Naive thymus-derived CD4-positive, alpha-beta T cell (primary cell): ENCODE results near the gene WBP1L. TPM values are rescaled to one million over a fixed set of nuclear protein-coding genes. Genes with fewer than 3 reads are reported as not detected.

ENCODE experiments used
- ATAC-seq: fragments of 150-1000 bp; cut with Tn5 transposase; 2 replicates; pipeline ENCODE4 v1.10.0; 2021; ENCODE audit warnings: mild to moderate bottlenecking, moderate library complexity
- CTCF ChIA-PET: fragments of 350-600 bp; sonication (Branson Sonifier 250); formaldehyde crosslinking; loops from one replicate; lab custom pipeline; 2021; ENCODE audit warnings: antibody characterized with exemption; lab: Charles Lee
- POLR2A ChIA-PET: fragments of 350-600 bp; sonication (Branson Sonifier 250); formaldehyde crosslinking; loops from one replicate; lab custom pipeline; 2021; ENCODE audit warnings: antibody characterized with exemption, inconsistent platforms; lab: Charles Lee
- DNase-seq, 9 donors: peaks; one replicate each; pipeline versions ENCODE4 v3.0.0 to v3.0.0-alpha.2; 2020 to 2022; ENCODE audit warnings: mixed read lengths in 1 of 9
- H3K27ac ChIP-seq: one replicate; pipeline ENCODE4 v1.7.0; 2013; ENCODE audit warnings: mild to moderate bottlenecking, low read depth, low read length, moderate library complexity
- H3K27me3 ChIP-seq, 2 donors: one replicate each; pipeline ENCODE4 v1.7.0; 2013; ENCODE audit warnings: low read length in 2 of 2, mild to moderate bottlenecking in 2 of 2, moderate library complexity in 2 of 2; ENCODE audit not compliant: control insufficient read depth in 2 of 2, insufficient read depth in 2 of 2
- H3K36me3 ChIP-seq, 3 experiments: 1 replicate in 2 of 3; 2 replicates in 1 of 3; pipeline ENCODE4 v1.7.0; 2013; ENCODE audit warnings: low read length in 3 of 3, mild to moderate bottlenecking in 3 of 3, moderate library complexity in 1 of 3; ENCODE audit not compliant: insufficient read depth in 3 of 3, control insufficient read depth in 2 of 3
- H3K4me1 ChIP-seq, 2 donors: one replicate each; pipeline ENCODE4 v1.7.0; 2013; ENCODE audit warnings: low read length in 2 of 2, mild to moderate bottlenecking in 2 of 2, moderate library complexity in 1 of 2; ENCODE audit not compliant: control insufficient read depth in 2 of 2, insufficient read depth in 2 of 2
- H3K4me3 ChIP-seq: 2 replicates; pipeline ENCODE4 v1.7.0; 2013; ENCODE audit warnings: mild to moderate bottlenecking, low read length
- H3K9me3 ChIP-seq, 3 experiments: 1 replicate in 2 of 3; 2 replicates in 1 of 3; pipeline ENCODE4 v1.7.0; 2013; ENCODE audit warnings: low read length in 3 of 3; ENCODE audit not compliant: control insufficient read depth in 2 of 3
- H3K27ac Mint-ChIP-seq, 9 donors: one replicate each; pipeline ENCODE4 v1.8.0; 2020 to 2022; ENCODE audit warnings: mixed read lengths in 9 of 9, mild to moderate bottlenecking in 8 of 9, moderate library complexity in 5 of 9, inconsistent platforms in 2 of 9
- H3K27me3 Mint-ChIP-seq, 5 donors: one replicate each; pipeline ENCODE4 v1.8.0; 2021 to 2022; ENCODE audit warnings: mixed read lengths in 5 of 5, mild to moderate bottlenecking in 1 of 5
- H3K36me3 Mint-ChIP-seq, 5 donors: one replicate each; pipeline ENCODE4 v1.8.0; 2020 to 2022; ENCODE audit warnings: mixed read lengths in 5 of 5, mild to moderate bottlenecking in 3 of 5, inconsistent platforms in 1 of 5
- H3K4me1 Mint-ChIP-seq, 7 donors: one replicate each; pipeline ENCODE4 v1.8.0; 2020 to 2022; ENCODE audit warnings: mixed read lengths in 7 of 7, mild to moderate bottlenecking in 3 of 7, inconsistent platforms in 1 of 7
- H3K4me3 Mint-ChIP-seq, 10 donors: one replicate each; pipeline ENCODE4 v1.8.0; 2020 to 2022; ENCODE audit warnings: mild to moderate bottlenecking in 10 of 10, mixed read lengths in 10 of 10, moderate library complexity in 6 of 10, inconsistent platforms in 2 of 10
- H3K9me3 Mint-ChIP-seq, 11 donors: one replicate each; pipeline ENCODE4 v1.8.0; 2020 to 2022; ENCODE audit warnings: mixed read lengths in 11 of 11, mild to moderate bottlenecking in 4 of 11, inconsistent platforms in 1 of 11, moderate library complexity in 1 of 11
- intact Hi-C, 2 donors: fragments of 100-400 bp; cut with micrococcal nuclease; formaldehyde crosslinking; loops; one replicate each; pipeline ENCODE4 v1.15.1; 2023
- polyA plus RNA-seq, 2 donors: library from polyadenylated mRNA; unstranded; fragments of 300-500 nt; fragmentation: Illumina TruSeq; gene quantifications; one replicate each; pipeline ENCODE4 v1.2.3, GENCODE V29; 2021
- total RNA-seq, 6 experiments: library from RNA in 5 of 6; stranded (reverse) in 5 of 6; gene quantifications; 1 replicate in 5 of 6; 2 replicates in 1 of 6; pipeline ENCODE4 v1.2.3 and lab custom pipeline; 2021 to 2026

WBP1L gene
- total and polyA plus RNA-seq, 7 experiments from 2014 or later: 19.4 to 37.9 (median 30.3) TPM

DNA sequence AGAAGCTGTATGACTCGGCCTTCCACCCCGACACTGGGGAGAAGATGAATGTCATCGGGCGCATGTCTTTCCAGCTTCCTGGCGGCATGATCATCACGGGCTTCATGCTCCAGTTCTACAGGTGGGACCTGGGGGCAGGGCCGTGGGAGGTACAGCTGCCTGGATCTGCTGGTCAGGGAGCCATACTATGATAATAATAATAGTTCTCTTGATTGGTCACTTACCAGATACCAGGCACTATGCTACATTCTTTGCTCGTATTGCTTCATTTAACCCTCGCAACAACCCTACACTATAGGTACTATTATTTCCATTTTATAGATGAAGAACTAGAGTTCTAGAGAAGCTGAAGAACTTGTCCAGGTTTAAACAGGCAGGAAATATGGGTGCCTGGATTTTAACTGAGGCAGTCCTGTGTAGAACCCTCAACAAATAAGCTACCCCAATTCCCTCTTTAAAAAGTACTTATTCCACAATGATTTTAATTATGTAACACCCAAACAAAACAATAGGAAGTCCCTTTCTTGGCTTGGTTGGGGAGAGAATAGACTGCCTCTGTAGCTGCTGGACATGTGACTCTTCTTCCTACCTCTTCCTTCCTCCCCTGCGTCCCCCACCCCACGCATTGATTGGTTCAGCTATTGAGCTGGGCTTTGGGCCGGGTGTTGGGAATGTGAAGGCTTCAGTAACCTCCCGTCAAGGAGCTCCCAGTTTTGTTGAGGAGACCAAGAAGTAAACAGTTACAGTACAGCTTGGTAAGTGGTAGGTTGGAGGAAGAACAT is 16.5 kb upstream of the WBP1L start:
- peaks cover 0 to 4% (median 0%) of the 10 kb centered on the region in 11 donors for H3K9me3 Mint-ChIP-seq
- DNase-seq (no peak), ATAC-seq (no peak)
- POLR2A ChIA-PET: interaction anchor here (0.6 kb wide), 1 partner anchor 221 kb away, joined by 3 read pairs; no protein-coding TSS in a partner anchor
- Histone ChIP-seq H3K4me3 (no peak overlapping the region), H3K9me3 (no peaks in the 10 kb centered on the region), H3K36me3 (peaks cover 0 to 56% (median 6%) of the 10 kb centered on the region in 3 experiments), H3K27ac (no peak overlapping the region), H3K27me3 (no peaks in the 10 kb centered on the region), H3K4me1 (no peaks in the 10 kb centered on the region)
- intact Hi-C loops: loop anchor here in 1 of 2 donors (5.0 kb wide), 1 partner anchor 340 kb away; no protein-coding TSS in a partner anchor
- H3K4me1 Mint-ChIP-seq: peaks cover 4 to 16% (median 9%) of the 10 kb centered on the region in 7 donors
- H3K4me3 Mint-ChIP-seq: no peak overlapping the region
- CTCF ChIA-PET: no interaction called here
- H3K36me3 Mint-ChIP-seq: peaks cover 5 to 31% (median 10%) of the 10 kb centered on the region in 5 donors
- no peaks in the 10 kb centered on the region for H3K27me3 Mint-ChIP-seq
- peak overlapping the region in 1 of 9 donors; percentile 83 for H3K27ac Mint-ChIP-seq

GRCh38 chr10:102729029-102730026 is 14.4 kb upstream of the WBP1L start:
- peak in 7 of 9 donors; percentile 19 to 63 (median 36) for DNase-seq
- Mint-ChIP-seq H3K4me1 (peaks cover 0 to 16% (median 7%) of the 10 kb centered on the region in 7 donors), H3K9me3 (peaks cover 0 to under 1% (median 0%) of the 10 kb centered on the region in 11 donors), H3K27ac (peak overlapping the region in 6 of 9 donors; percentile 1 to 65 (median 56)), H3K4me3 (no peak overlapping the region), H3K27me3 (no peaks in the 10 kb centered on the region), H3K36me3 (peaks cover under 1 to 29% (median 6%) of the 10 kb centered on the region in 5 donors)
- Histone ChIP-seq H3K4me3 (no peak overlapping the region), H3K4me1 (no peaks in the 10 kb centered on the region), H3K27ac (peak overlapping the region; percentile 23), H3K36me3 (peaks cover 0 to 68% (median 9%) of the 10 kb centered on the region in 3 experiments), H3K9me3 (no peaks in the 10 kb centered on the region), H3K27me3 (no peaks in the 10 kb centered on the region)
- ChIA-PET POLR2A (no interaction called here), CTCF (no interaction called here)
- intact Hi-C loops: loop anchor here in 1 of 2 donors (1.0 to 5.0 kb wide), 3 partner anchors 106 to 338 kb away; no protein-coding TSS in a partner anchor
- ATAC-seq: peak; percentile 92

DNA sequence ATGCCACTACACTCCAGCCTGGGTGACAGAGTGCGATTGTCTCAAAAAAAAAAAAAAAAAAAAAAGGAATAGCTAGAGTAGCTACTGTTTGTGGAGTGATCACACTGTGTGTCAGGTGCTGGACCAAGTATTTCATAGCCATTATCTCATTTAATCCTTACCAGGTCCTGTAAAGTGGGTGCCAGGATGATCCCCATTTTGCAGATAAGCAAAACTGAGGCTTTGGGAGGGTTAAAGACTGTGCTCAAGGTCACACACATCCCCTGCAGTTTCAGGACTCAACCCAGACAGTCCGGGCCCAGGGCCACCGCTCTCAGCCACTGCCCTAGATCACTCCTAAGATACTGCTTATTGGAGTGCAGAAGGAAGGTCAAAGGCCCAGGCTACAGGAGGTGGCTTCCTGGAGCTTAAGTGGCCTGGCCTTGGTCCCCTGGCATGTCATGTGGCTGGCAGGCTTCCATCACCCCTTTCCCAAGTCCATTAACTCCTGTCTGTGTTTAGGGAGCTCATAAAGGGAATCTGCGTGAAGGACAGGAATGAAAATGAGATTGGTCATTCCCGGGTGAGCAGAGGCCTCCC is 12.4 kb upstream of the WBP1L start:
- H3K27ac ChIP-seq: no peak overlapping the region
- no peaks in the 10 kb centered on the region for H3K4me1 ChIP-seq
- ATAC-seq: no peak
- POLR2A ChIA-PET: no interaction called here
- no peaks in the 10 kb centered on the region for H3K27me3 ChIP-seq
- peaks cover 0 to 14% (median 4%) of the 10 kb centered on the region in 7 donors for H3K4me1 Mint-ChIP-seq
- CTCF ChIA-PET: interaction anchor here (0.6 to 0.8 kb wide), 2 partner anchors 43 to 463 kb away, joined by 3 to 4 read pairs; no protein-coding TSS in a partner anchor
- H3K36me3 Mint-ChIP-seq: peaks cover 0 to 28% (median 5%) of the 10 kb centered on the region in 5 donors
- no peaks in the 10 kb centered on the region for H3K27me3 Mint-ChIP-seq
- H3K9me3 ChIP-seq: no peaks in the 10 kb centered on the region
- no peak for DNase-seq
- H3K27ac Mint-ChIP-seq: no peak overlapping the region
- no peaks in the 10 kb centered on the region for H3K9me3 Mint-ChIP-seq
- peaks cover 0 to 72% (median 10%) of the 10 kb centered on the region in 3 experiments for H3K36me3 ChIP-seq
- H3K4me3 ChIP-seq: no peak overlapping the region
- intact Hi-C loops: no loop called here
- no peak overlapping the region for H3K4me3 Mint-ChIP-seq

- H3K27me3 ChIP-seq: no peaks in the 10 kb centered on the region
- H3K4me1 ChIP-seq: no peaks in the 10 kb centered on the region
- peaks cover 0 to 17% (median 5%) of the 10 kb centered on the region in 5 donors for H3K36me3 Mint-ChIP-seq
- no peaks in the 10 kb centered on the region for H3K9me3 ChIP-seq
- DNase-seq: no peak
- H3K4me3 Mint-ChIP-seq: no peak overlapping the region
- ATAC-seq: no peak
- ChIA-PET POLR2A (no interaction called here), CTCF (no interaction called here)
- H3K4me3 ChIP-seq: no peak overlapping the region
- peak overlapping the region in 1 of 9 donors; percentile 72 for H3K27ac Mint-ChIP-seq
- peaks cover 0 to 64% (median 9%) of the 10 kb centered on the region in 3 experiments for H3K36me3 ChIP-seq
- peaks cover 0 to 11% (median 4%) of the 10 kb centered on the region in 7 donors for H3K4me1 Mint-ChIP-seq
- no peak overlapping the region for H3K27ac ChIP-seq
- no peaks in the 10 kb centered on the region for H3K27me3 Mint-ChIP-seq
- intact Hi-C loops: no loop called here
- H3K9me3 Mint-ChIP-seq: no peaks in the 10 kb centered on the region
These were observed 11.1 kb upstream of the WBP1L start for GRCh38 chr10:102732661-102733060.

GRCh38 chr10:102735065-102735562 is 8.6 kb upstream of the WBP1L start:
- DNase-seq: no peak
- no peaks in the 10 kb centered on the region for H3K9me3 ChIP-seq
- H3K36me3 Mint-ChIP-seq: peaks cover 0 to 9% (median 3%) of the 10 kb centered on the region in 5 donors
- no peak for ATAC-seq
- H3K4me3 Mint-ChIP-seq: no peak overlapping the region
- no peak overlapping the region for H3K4me3 ChIP-seq
- H3K27me3 ChIP-seq: no peaks in the 10 kb centered on the region
- H3K27ac ChIP-seq: no peak overlapping the region
- intact Hi-C loops: no loop called here
- no peaks in the 10 kb centered on the region for H3K4me1 ChIP-seq
- POLR2A ChIA-PET: interaction anchor here (1.6 kb wide), 1 partner anchor 8 kb away, joined by 4 read pairs; the partner anchor contains the start of gene WBP1L
- H3K36me3 ChIP-seq: peaks cover 0 to 44% (median 6%) of the 10 kb centered on the region in 3 experiments
- CTCF ChIA-PET: no interaction called here
- peak overlapping the region in 3 of 9 donors; percentile 43 to 74 (median 64) for H3K27ac Mint-ChIP-seq
- no peaks in the 10 kb centered on the region for H3K27me3 Mint-ChIP-seq
- no peaks in the 10 kb centered on the region for H3K9me3 Mint-ChIP-seq
- peaks cover 0 to 3% (median 0%) of the 10 kb centered on the region in 7 donors for H3K4me1 Mint-ChIP-seq
